Transverse colon (tissue), 4 donors: ENCODE data around the gene RYR3. TPM values are rescaled to one million over a fixed set of nuclear protein-coding genes. Genes with fewer than 3 reads are reported as not detected.

Source experiments
- DNase-seq: peaks from one replicate; pipeline ENCODE4 v3.0.0-alpha.2; 2019
- H3K27ac ChIP-seq, 4 donors: fragments of 200-600 bp; sonication (generic); 2 replicates each; pipeline ENCODE4 v1.5.1; 2016 to 2018; ENCODE audit warnings: inconsistent platforms in 4 of 4
- H3K27me3 ChIP-seq: fragments of 200-600 bp; sonication (generic); 2 replicates; pipeline ENCODE4 v1.5.1; 2017; ENCODE audit warnings: inconsistent platforms
- H3K36me3 ChIP-seq, 4 donors: fragments of 200-600 bp; sonication (generic); 2 replicates each; pipeline ENCODE4 v1.5.1; 2017 to 2019; ENCODE audit warnings: inconsistent platforms in 4 of 4
- H3K4me1 ChIP-seq, 4 donors: fragments of 200-600 bp; sonication (generic); 2 replicates each; pipeline ENCODE4 v1.5.1; 2017 to 2020; ENCODE audit warnings: inconsistent platforms in 4 of 4
- H3K4me3 ChIP-seq, 4 donors: fragments of 200-600 bp; sonication (generic); 1 replicate in 1 of 4; 2 replicates in 3 of 4; pipeline versions ENCODE4 v1.5.1 to v1.6.1; 2017 to 2019; ENCODE audit warnings: inconsistent platforms in 4 of 4
- H3K9me3 ChIP-seq, 2 donors: fragments of 200-600 bp; sonication (generic); 2 replicates each; pipeline ENCODE4 v1.5.1; 2017 to 2019; ENCODE audit warnings: inconsistent platforms in 2 of 2
- CTCF ChIP-seq, 5 experiments: fragments of 200-600 bp in 3 of 5; fragments of 450-650 bp in 2 of 5; sonication (generic) in 3 of 5; IDR thresholded peaks; 1 replicate in 2 of 5; 2 replicates in 3 of 5; pipeline ENCODE4 v1.5.1; 2016 to 2017; ENCODE audit warnings: antibody characterized with exemption in 5 of 5, inconsistent platforms in 3 of 5, mild to moderate bottlenecking in 2 of 5, moderate library complexity in 1 of 5
- EP300 ChIP-seq: sonication (generic); formaldehyde crosslinking; IDR thresholded peaks from one replicate; pipeline ENCODE4 v1.6.1; 2017; ENCODE audit warnings: antibody characterized with exemption, low read depth
- POLR2A ChIP-seq: fragments of 450-650 bp; IDR thresholded peaks from one replicate; pipeline ENCODE4 v1.6.1; 2016; ENCODE audit warnings: antibody characterized with exemption, mild to moderate bottlenecking, moderate library complexity
- POLR2AphosphoS5 ChIP-seq, 3 donors: sonication (generic); formaldehyde crosslinking; IDR thresholded peaks; one replicate each; pipeline ENCODE4 v1.6.1; 2016; ENCODE audit warnings: antibody characterized with exemption in 3 of 3
- WGBS, 2 donors: methylation state at CpG; one replicate each; pipeline ENCODE4 v1.1.5; 2018; ENCODE audit warnings: low coverage in 1 of 2; 5-methylcytosine and 5-hydroxymethylcytosine counted together
- in situ Hi-C, 4 donors: fragments of 200-750 bp; cut with MboI; loops; one replicate each; pipeline versions ENCODE4 v1.15.0 to v1.15.1; 2017; ENCODE audit warnings: low sequenced_read_pairs in 3 of 4, low pct_ligation_motif_present in 1 of 4, low pct_unique_long_range_greater_than_20kb in 1 of 4
- intact Hi-C: fragments of 100-400 bp; cut with DNase I; formaldehyde crosslinking; loops from one replicate; pipeline ENCODE4 v1.15.1; 2023; ENCODE audit warnings: low total_unique reads
- total RNA-seq, 4 donors: library from RNA; depleted of rRNA; stranded (reverse); fragments of >200 nt; gene quantifications; one replicate each; pipeline ENCODE4 v1.1.0, GENCODE V29; 2016

Gene RYR3
- total RNA-seq, 4 donors from 2014 or later = 0.96 to 9.7 (median 5.4) TPM

GRCh38 chr15:33506781-33507296, 196.1 kb downstream of the RYR3 start:
- TF ChIP-seq EP300 = no peak
- Histone ChIP-seq H3K27me3 (no peaks in the 10 kb centered on the region), H3K4me3 (no peak overlapping the region), H3K27ac (no peak overlapping the region), H3K36me3 (no peaks in the 10 kb centered on the region), H3K9me3 (no peaks in the 10 kb centered on the region), H3K4me1 (no peaks in the 10 kb centered on the region)
- intact Hi-C loops = no loop called here
- 43 to 48% methylated on average over 1 of the region's 1 CpG for WGBS, 2 donors
- DNase-seq = no peak
- in situ Hi-C loops = no loop called here

GRCh38 chr15:33508703-33509102, 197.9 kb downstream of the RYR3 start:
- Histone ChIP-seq H3K9me3 (no peaks in the 10 kb centered on the region), H3K27me3 (no peaks in the 10 kb centered on the region), H3K27ac (no peak overlapping the region), H3K4me3 (no peak overlapping the region), H3K36me3 (no peaks in the 10 kb centered on the region), H3K4me1 (no peaks in the 10 kb centered on the region)
- in situ Hi-C loops (no loop called here), intact Hi-C loops (no loop called here)
- TF ChIP-seq EP300 = no peak
- no peak for TF ChIP-seq CTCF (IDR thresholded peaks at IDR 0.05)
- TF ChIP-seq POLR2AphosphoS5 (IDR thresholded peaks at IDR 0.05) = no peak
- TF ChIP-seq POLR2A = no peak
- no peak for DNase-seq
- WGBS, 2 donors = 50 to 62% methylated on average over 3 to 4 of the region's 4 CpGs

- no peak for TF ChIP-seq EP300
- no peak for TF ChIP-seq POLR2AphosphoS5 (IDR thresholded peaks at IDR 0.05)
- no peak for TF ChIP-seq CTCF (IDR thresholded peaks at IDR 0.05)
- no peak for TF ChIP-seq POLR2A
- no peaks in the 10 kb centered on the region for H3K4me1 ChIP-seq
- 83% methylated on average over 2 of the region's 2 CpGs for WGBS, 2 donors
- H3K4me3 ChIP-seq = no peak overlapping the region
- H3K36me3 ChIP-seq = no peaks in the 10 kb centered on the region
- no peak for DNase-seq
- in situ Hi-C loops (no loop called here), intact Hi-C loops (no loop called here)
- no peaks in the 10 kb centered on the region for H3K9me3 ChIP-seq
- no peak overlapping the region for H3K27ac ChIP-seq
- no peaks in the 10 kb centered on the region for H3K27me3 ChIP-seq
Measured at GRCh38 chr15:33515121-33515520, 204.4 kb downstream of the RYR3 start.

- Histone ChIP-seq H3K4me1 (no peaks in the 10 kb centered on the region), H3K9me3 (no peaks in the 10 kb centered on the region), H3K4me3 (no peak overlapping the region), H3K27ac (no peak overlapping the region), H3K36me3 (no peaks in the 10 kb centered on the region), H3K27me3 (no peaks in the 10 kb centered on the region)
- no peak for DNase-seq
- intact Hi-C loops (no loop called here), in situ Hi-C loops (no loop called here)
- no peak for TF ChIP-seq POLR2AphosphoS5 (IDR thresholded peaks at IDR 0.05)
- TF ChIP-seq EP300 = no peak
- no peak for TF ChIP-seq CTCF (IDR thresholded peaks at IDR 0.05)
- no peak for TF ChIP-seq POLR2A
- WGBS, 2 donors = 44 to 75% methylated on average over 1 to 2 of the region's 2 CpGs
Measured at GRCh38 chr15:33516563-33516962, 205.8 kb downstream of the RYR3 start.

GRCh38 chr15:33517944-33518343, 207.2 kb downstream of the RYR3 start:
- Histone ChIP-seq H3K36me3 (no peaks in the 10 kb centered on the region), H3K4me3 (no peak overlapping the region), H3K27me3 (no peaks in the 10 kb centered on the region), H3K9me3 (no peaks in the 10 kb centered on the region), H3K27ac (no peak overlapping the region), H3K4me1 (no peaks in the 10 kb centered on the region)
- 75 to 82% methylated on average over 2 of the region's 2 CpGs for WGBS, 2 donors
- no peak for TF ChIP-seq POLR2AphosphoS5 (IDR thresholded peaks at IDR 0.05)
- no peak for TF ChIP-seq POLR2A
- no peak for TF ChIP-seq EP300
- no peak for TF ChIP-seq CTCF (IDR thresholded peaks at IDR 0.05)
- in situ Hi-C loops (no loop called here), intact Hi-C loops (no loop called here)
- no peak for DNase-seq
